Measurements from ENCODE around the gene SPPL3.
"Not testable (repeated sequence)": the region's sequence is repeated elsewhere in the genome, so short reads cannot be mapped to it uniquely, and the experiment has no call there.

The SPPL3 gene, protein sequence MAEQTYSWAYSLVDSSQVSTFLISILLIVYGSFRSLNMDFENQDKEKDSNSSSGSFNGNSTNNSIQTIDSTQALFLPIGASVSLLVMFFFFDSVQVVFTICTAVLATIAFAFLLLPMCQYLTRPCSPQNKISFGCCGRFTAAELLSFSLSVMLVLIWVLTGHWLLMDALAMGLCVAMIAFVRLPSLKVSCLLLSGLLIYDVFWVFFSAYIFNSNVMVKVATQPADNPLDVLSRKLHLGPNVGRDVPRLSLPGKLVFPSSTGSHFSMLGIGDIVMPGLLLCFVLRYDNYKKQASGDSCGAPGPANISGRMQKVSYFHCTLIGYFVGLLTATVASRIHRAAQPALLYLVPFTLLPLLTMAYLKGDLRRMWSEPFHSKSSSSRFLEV

DNA sequence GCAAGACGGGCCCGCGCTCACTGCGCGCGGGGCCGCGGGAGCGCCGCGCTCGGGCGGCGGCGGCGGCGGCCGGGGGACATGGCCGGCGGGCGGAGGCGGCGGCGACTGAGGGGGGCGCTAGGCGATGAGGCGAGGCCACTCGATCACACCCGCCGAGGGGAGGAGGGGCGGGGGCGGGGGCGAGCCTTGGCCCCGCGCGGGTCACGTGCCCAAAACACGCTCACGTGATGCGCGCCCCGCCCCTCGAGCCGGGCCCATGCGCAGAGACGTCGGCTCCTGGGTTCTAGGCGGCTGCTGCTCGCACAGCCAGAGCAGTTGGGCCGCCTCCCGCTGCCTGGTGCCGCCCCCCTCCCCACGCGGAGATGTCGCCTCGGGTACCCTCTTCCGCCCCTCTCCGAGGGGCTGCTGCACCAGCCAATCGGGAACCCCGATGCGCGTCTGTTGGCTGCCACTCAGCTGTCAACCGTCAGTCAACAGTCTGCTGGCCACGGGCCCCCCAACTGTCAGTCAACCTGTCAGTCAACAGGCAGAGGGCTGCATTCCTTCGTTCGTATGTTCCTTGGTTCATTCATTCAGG, at the start of gene SPPL3:
TSS of gene SPPL3 (minus strand) at position 162 of the 577 bp plus-strand sequence. CDS start 491 bp downstream, outside the sequence.
- H3K4me1 ChIP-seq (ENCODE audit: low read depth, poor library complexity, severe bottlenecking), result peaks cover 10% of the 10 kb centered on the region
- no peaks in the 10 kb centered on the region for H3K27me3 ChIP-seq (ENCODE audit: insufficient read depth, low read depth)
- H3K36me3 ChIP-seq (ENCODE audit: insufficient read depth), result no peaks in the 10 kb centered on the region
- no peak within 1 kb of the TSS for H3K27ac ChIP-seq
- peak within 1 kb of the TSS; percentile 92 for H2AFZ ChIP-seq (ENCODE audit: low read depth)
- H3K4me2 ChIP-seq, result peak within 1 kb of the TSS; percentile 78
- no peak for TF ChIP-seq CTCF (conservative IDR thresholded peaks at IDR 0.05; ENCODE audit: low read depth, low read length)
- H4K20me1 ChIP-seq (ENCODE audit: insufficient read depth), result no peaks in the 10 kb centered on the region
- H3K4me3 ChIP-seq (IDR thresholded peaks at IDR 0.05; ENCODE audit: insufficient read depth, low read depth, low read length), result no peak within 1 kb of the TSS
- H3K9ac ChIP-seq, result peak within 1 kb of the TSS; percentile 62
- peaks cover 35% of the 10 kb centered on the region; the same call in 1 of the 2 replicates for H3K79me2 ChIP-seq (ENCODE audit: insufficient read depth, low read depth)

GRCh38 chr12:120950807-120951206, 46.6 kb upstream of the SPPL3 start:
- Histone ChIP-seq H4K20me1 (ENCODE audit: insufficient read depth) (no peaks in the 10 kb centered on the region), H3K27ac (no peak overlapping the region), H3K27me3 (ENCODE audit: insufficient read depth, low read depth) (no peaks in the 10 kb centered on the region), H3K4me3 (IDR thresholded peaks at IDR 0.05; ENCODE audit: insufficient read depth, low read depth, low read length) (no peak overlapping the region), H3K9ac (no peak overlapping the region), H3K79me2 (ENCODE audit: insufficient read depth, low read depth) (no peaks in the 10 kb centered on the region), H2AFZ (ENCODE audit: low read depth) (no peak overlapping the region), H3K4me2 (no peak overlapping the region), H3K36me3 (ENCODE audit: insufficient read depth) (no peaks in the 10 kb centered on the region), H3K4me1 (ENCODE audit: low read depth, poor library complexity, severe bottlenecking) (no peaks in the 10 kb centered on the region)
- no peak for TF ChIP-seq CTCF (conservative IDR thresholded peaks at IDR 0.05; ENCODE audit: low read depth, low read length)

GRCh38 chr12:120950260-120950799, 46.2 kb upstream of the SPPL3 start:
- not testable (repeated sequence) for H3K36me3 ChIP-seq (ENCODE audit: insufficient read depth); H3K27me3 ChIP-seq (ENCODE audit: insufficient read depth, low read depth); H3K27ac ChIP-seq; H3K79me2 ChIP-seq (ENCODE audit: insufficient read depth, low read depth); H3K9ac ChIP-seq; H2AFZ ChIP-seq (ENCODE audit: low read depth); H3K4me1 ChIP-seq (ENCODE audit: low read depth, poor library complexity, severe bottlenecking); H3K4me2 ChIP-seq; H4K20me1 ChIP-seq (ENCODE audit: insufficient read depth); H3K4me3 ChIP-seq (IDR thresholded peaks at IDR 0.05; ENCODE audit: insufficient read depth, low read depth, low read length)

GRCh38 chr12:120945516-120945915, 41.4 kb upstream of the SPPL3 start:
- H2AFZ ChIP-seq (ENCODE audit: low read depth); H3K9ac ChIP-seq; H3K27me3 ChIP-seq (ENCODE audit: insufficient read depth, low read depth); H3K27ac ChIP-seq; H4K20me1 ChIP-seq (ENCODE audit: insufficient read depth); H3K4me1 ChIP-seq (ENCODE audit: low read depth, poor library complexity, severe bottlenecking); H3K4me3 ChIP-seq (IDR thresholded peaks at IDR 0.05; ENCODE audit: insufficient read depth, low read depth, low read length); H3K36me3 ChIP-seq (ENCODE audit: insufficient read depth); H3K79me2 ChIP-seq (ENCODE audit: insufficient read depth, low read depth); H3K4me2 ChIP-seq: not testable (repeated sequence)

DNA sequence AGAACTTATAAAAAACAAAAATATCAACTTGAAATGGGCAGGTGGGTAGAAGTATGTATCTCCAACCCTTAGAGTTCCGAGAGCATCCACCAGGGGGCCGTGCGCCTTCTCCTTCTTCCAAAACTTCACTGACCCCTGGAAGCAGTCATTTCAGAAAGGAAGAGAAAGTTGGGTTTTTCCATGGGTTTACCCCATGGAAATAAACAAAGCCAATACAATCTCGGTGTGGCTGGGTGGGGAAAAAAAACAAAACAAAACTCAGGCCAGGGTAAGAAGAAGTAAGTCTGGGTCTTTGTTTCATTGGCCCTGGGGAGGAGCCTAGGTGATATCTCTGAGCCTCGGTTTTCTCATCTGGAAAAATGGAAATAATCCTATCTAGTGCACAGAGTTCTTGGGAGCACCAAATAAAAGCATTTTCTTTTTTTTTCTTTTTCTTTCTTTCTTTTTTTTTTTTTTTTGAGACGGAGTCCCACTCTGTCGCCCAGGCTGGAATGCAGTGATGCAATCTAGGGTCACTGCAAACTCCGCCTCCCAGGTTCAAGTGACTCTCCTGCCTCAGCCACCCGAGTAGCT, 40.6 kb upstream of the SPPL3 start:
- Histone ChIP-seq H3K4me2 (no peak overlapping the region), H2AFZ (ENCODE audit: low read depth) (no peak overlapping the region), H4K20me1 (ENCODE audit: insufficient read depth) (no peaks in the 10 kb centered on the region), H3K27me3 (ENCODE audit: insufficient read depth, low read depth) (no peaks in the 10 kb centered on the region), H3K27ac (no peak overlapping the region), H3K79me2 (ENCODE audit: insufficient read depth, low read depth) (no peaks in the 10 kb centered on the region), H3K4me1 (ENCODE audit: low read depth, poor library complexity, severe bottlenecking) (no peaks in the 10 kb centered on the region), H3K4me3 (IDR thresholded peaks at IDR 0.05; ENCODE audit: insufficient read depth, low read depth, low read length) (no peak overlapping the region), H3K36me3 (ENCODE audit: insufficient read depth) (no peaks in the 10 kb centered on the region), H3K9ac (no peak overlapping the region)
- TF ChIP-seq CTCF (conservative IDR thresholded peaks at IDR 0.05; ENCODE audit: low read depth, low read length), result peak; percentile 71
